ENCODE measurements around the gene USH2A.

GRCh38 chr1:216090556-216090955, 332.7 kb downstream of the USH2A start:
- no peak for TF ChIP-seq POLR2A (IDR thresholded peaks at IDR 0.05)
- TF ChIP-seq EP300 (IDR thresholded peaks at IDR 0.05): no peak
- TF ChIP-seq CTCF (IDR thresholded peaks at IDR 0.05): no peak

All from gastroesophageal sphincter (tissue), 3 donors.